Tongue (tissue), 2 donors: ENCODE data around the gene TANC1. TPM values are rescaled to one million over a fixed set of nuclear protein-coding genes. Genes with fewer than 3 reads are reported as not detected.

Experiments
- DNase-seq: peaks from one replicate; pipeline ENCODE4 v3.0.0-alpha.2; 2015
- total RNA-seq: library from RNA; depleted of rRNA; stranded (reverse); fragments of >200 nt; gene quantifications from one replicate; pipeline ENCODE4 v1.2.3, GENCODE V29; 2014

TANC1 gene
- total RNA-seq, 1 donor from 2014 or later, result 53.3 TPM

GRCh38 chr2:159165048-159165447 lies 196.6 kb downstream of the TANC1 start:
- DNase-seq, result no peak

- DNase-seq, result no peak
Observed at GRCh38 chr2:159168707-159169106, 200.3 kb downstream of the TANC1 start.

GRCh38 chr2:159169187-159169586 lies 200.7 kb downstream of the TANC1 start:
- DNase-seq, result no peak

- no peak for DNase-seq
Observed at GRCh38 chr2:159172403-159172802, 204.0 kb downstream of the TANC1 start.

GRCh38 chr2:159174759-159175158 lies 206.3 kb downstream of the TANC1 start:
- no peak for DNase-seq

GRCh38 chr2:159175182-159175581 lies 206.7 kb downstream of the TANC1 start:
- DNase-seq, result no peak

GRCh38 chr2:159175927-159176326 lies 207.5 kb downstream of the TANC1 start:
- no peak for DNase-seq

- DNase-seq, result no peak
Observed at GRCh38 chr2:159176555-159176954, 208.1 kb downstream of the TANC1 start.

- no peak for DNase-seq
Observed at GRCh38 chr2:159177357-159177756, 208.9 kb downstream of the TANC1 start.

- DNase-seq, result no peak
Observed at GRCh38 chr2:159177957-159178356, 209.5 kb downstream of the TANC1 start.

- no peak for DNase-seq
Observed at GRCh38 chr2:159179096-159179495, 210.7 kb downstream of the TANC1 start.

- DNase-seq, result no peak
Observed at GRCh38 chr2:159179696-159180095, 211.3 kb downstream of the TANC1 start.

GRCh38 chr2:159183346-159183745 lies 214.9 kb downstream of the TANC1 start:
- no peak for DNase-seq

- no peak for DNase-seq
Observed at GRCh38 chr2:159185401-159186130, 217.1 kb downstream of the TANC1 start.

GRCh38 chr2:159186462-159186861 lies 218.0 kb downstream of the TANC1 start:
- DNase-seq, result no peak

GRCh38 chr2:159187106-159187505 lies 218.7 kb downstream of the TANC1 start:
- no peak for DNase-seq

GRCh38 chr2:159188449-159188848 lies 220.0 kb downstream of the TANC1 start:
- DNase-seq, result no peak

GRCh38 chr2:159192371-159192918 lies 224.0 kb downstream of the TANC1 start:
- no peak for DNase-seq

GRCh38 chr2:159193791-159194190 lies 225.4 kb downstream of the TANC1 start:
- DNase-seq, result no peak

- no peak for DNase-seq
Observed at GRCh38 chr2:159194241-159194640, 225.8 kb downstream of the TANC1 start.

GRCh38 chr2:159195697-159196096 lies 227.3 kb downstream of the TANC1 start:
- peak; percentile 60 for DNase-seq

GRCh38 chr2:159196393-159196925 lies 228.0 kb downstream of the TANC1 start:
- DNase-seq, result no peak

GRCh38 chr2:159199236-159199635 lies 230.8 kb downstream of the TANC1 start:
- no peak for DNase-seq
